NK-92 (cell line): ENCODE data around the gene CCDC171.
"Not testable (repeated sequence)": the region's sequence is repeated elsewhere in the genome, so short reads cannot be mapped to it uniquely, and the experiment has no call there.

ENCODE experiments used
- DNase-seq: peaks from one replicate; lab custom pipeline; 2025; ENCODE audit not compliant: unreplicated experiment; lab: John Stamatoyannopoulos, UW

The CCDC171 gene

GRCh38 chr9:15553528-15553898 is 670 bp downstream of the CCDC171 start:
- DNase-seq, result no peak

- no peak for DNase-seq
Observed at GRCh38 chr9:15570769-15571168, 17.9 kb downstream of the CCDC171 start.

GRCh38 chr9:15572200-15572770 is 19.4 kb downstream of the CCDC171 start:
- no peak for DNase-seq

GRCh38 chr9:15576350-15577050 is 23.7 kb downstream of the CCDC171 start:
- DNase-seq, result no peak

- no peak for DNase-seq
Observed at GRCh38 chr9:15578714-15579113, 25.9 kb downstream of the CCDC171 start.

GRCh38 chr9:15584379-15584778 is 31.5 kb downstream of the CCDC171 start:
- no peak for DNase-seq

- no peak for DNase-seq
Observed at GRCh38 chr9:15592317-15592716, 39.5 kb downstream of the CCDC171 start.

GRCh38 chr9:15592940-15593339 is 40.1 kb downstream of the CCDC171 start:
- not testable (repeated sequence) for DNase-seq

GRCh38 chr9:15600666-15601330 is 48.0 kb downstream of the CCDC171 start:
- DNase-seq, result not testable (repeated sequence)

GRCh38 chr9:15606643-15607472 is 54.0 kb downstream of the CCDC171 start:
- no peak for DNase-seq

- no peak for DNase-seq
Observed at GRCh38 chr9:15612962-15613361, 60.1 kb downstream of the CCDC171 start.

- no peak for DNase-seq
Observed at GRCh38 chr9:15617782-15618181, 64.9 kb downstream of the CCDC171 start.

GRCh38 chr9:15618540-15619331 is 65.9 kb downstream of the CCDC171 start:
- no peak for DNase-seq

GRCh38 chr9:15622318-15622971 is 69.6 kb downstream of the CCDC171 start:
- DNase-seq, result no peak

GRCh38 chr9:15635752-15636151 is 82.9 kb downstream of the CCDC171 start:
- no peak for DNase-seq

GRCh38 chr9:15640121-15640520 is 87.3 kb downstream of the CCDC171 start:
- DNase-seq, result no peak

GRCh38 chr9:15641291-15641690 is 88.4 kb downstream of the CCDC171 start:
- DNase-seq, result no peak

GRCh38 chr9:15642369-15642962 is 89.6 kb downstream of the CCDC171 start:
- DNase-seq, result no peak

- DNase-seq, result no peak
Observed at GRCh38 chr9:15670246-15670645, 117.4 kb downstream of the CCDC171 start.

GRCh38 chr9:15670894-15671293 is 118.1 kb downstream of the CCDC171 start:
- DNase-seq, result no peak
